GM12864 (cell line): ENCODE data around the gene PIH1D1.
A peak's percentile ranks its signal among the peaks of the same experiment; 100 is the strongest.

ENCODE experiments used
- DNase-seq: peaks from one replicate; pipeline ENCODE4 v3.0.0-alpha.2; 2011; ENCODE audit warnings: low read depth
- H3K4me3 ChIP-seq: 2 replicates; pipeline ENCODE4 v1.5.1; 2011; ENCODE audit warnings: mild to moderate bottlenecking, low read depth, low read length, control low read depth
- TF ChIP-seq, protein P1 (sequence below): IDR thresholded peaks from 2 replicates; pipeline ENCODE4 v1.5.1; 2011; ENCODE audit warnings: low read depth, mild to moderate bottlenecking, moderate library complexity, low read length, control low read depth, inconsistent platforms; ENCODE audit errors: missing control alignments

Gene PIH1D1

DNA sequence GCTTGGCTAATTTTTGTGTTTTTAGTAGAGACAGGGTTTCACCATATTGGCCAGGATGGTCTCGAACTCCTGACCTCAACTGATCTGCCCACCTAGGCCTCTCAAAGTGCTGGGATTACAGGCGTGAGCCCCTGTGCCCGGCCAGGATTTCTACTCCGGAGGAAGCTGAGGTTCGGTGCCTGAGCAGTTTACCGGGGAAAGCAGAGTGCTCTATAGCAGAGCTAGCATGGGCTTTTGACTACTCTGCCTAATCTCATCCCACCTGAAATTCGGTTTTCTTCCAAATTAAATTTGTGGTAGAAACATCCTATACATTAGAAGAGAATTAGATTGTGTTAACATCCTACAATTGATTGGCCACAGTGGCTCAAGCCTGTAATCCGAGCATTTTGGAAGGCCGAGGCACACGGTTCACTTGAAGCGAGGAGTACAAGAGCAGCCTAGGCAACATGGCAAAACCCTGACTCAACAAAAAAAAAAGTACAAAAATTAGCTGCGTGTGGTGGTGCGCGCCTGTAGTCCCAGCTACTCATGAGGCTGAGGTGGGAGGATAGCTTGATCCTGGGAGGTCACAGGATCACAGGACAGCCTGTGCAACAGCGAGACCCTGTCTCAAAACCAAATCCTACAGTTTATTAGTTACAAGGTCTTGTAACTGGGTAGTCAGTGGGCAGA lies 37.4 kb upstream of the PIH1D1 start:
- DNase-seq = no peak
- TF ChIP-seq, protein P1, sequence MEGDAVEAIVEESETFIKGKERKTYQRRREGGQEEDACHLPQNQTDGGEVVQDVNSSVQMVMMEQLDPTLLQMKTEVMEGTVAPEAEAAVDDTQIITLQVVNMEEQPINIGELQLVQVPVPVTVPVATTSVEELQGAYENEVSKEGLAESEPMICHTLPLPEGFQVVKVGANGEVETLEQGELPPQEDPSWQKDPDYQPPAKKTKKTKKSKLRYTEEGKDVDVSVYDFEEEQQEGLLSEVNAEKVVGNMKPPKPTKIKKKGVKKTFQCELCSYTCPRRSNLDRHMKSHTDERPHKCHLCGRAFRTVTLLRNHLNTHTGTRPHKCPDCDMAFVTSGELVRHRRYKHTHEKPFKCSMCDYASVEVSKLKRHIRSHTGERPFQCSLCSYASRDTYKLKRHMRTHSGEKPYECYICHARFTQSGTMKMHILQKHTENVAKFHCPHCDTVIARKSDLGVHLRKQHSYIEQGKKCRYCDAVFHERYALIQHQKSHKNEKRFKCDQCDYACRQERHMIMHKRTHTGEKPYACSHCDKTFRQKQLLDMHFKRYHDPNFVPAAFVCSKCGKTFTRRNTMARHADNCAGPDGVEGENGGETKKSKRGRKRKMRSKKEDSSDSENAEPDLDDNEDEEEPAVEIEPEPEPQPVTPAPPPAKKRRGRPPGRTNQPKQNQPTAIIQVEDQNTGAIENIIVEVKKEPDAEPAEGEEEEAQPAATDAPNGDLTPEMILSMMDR = no peak
- peak overlapping the region; percentile 95 for H3K4me3 ChIP-seq

DNA sequence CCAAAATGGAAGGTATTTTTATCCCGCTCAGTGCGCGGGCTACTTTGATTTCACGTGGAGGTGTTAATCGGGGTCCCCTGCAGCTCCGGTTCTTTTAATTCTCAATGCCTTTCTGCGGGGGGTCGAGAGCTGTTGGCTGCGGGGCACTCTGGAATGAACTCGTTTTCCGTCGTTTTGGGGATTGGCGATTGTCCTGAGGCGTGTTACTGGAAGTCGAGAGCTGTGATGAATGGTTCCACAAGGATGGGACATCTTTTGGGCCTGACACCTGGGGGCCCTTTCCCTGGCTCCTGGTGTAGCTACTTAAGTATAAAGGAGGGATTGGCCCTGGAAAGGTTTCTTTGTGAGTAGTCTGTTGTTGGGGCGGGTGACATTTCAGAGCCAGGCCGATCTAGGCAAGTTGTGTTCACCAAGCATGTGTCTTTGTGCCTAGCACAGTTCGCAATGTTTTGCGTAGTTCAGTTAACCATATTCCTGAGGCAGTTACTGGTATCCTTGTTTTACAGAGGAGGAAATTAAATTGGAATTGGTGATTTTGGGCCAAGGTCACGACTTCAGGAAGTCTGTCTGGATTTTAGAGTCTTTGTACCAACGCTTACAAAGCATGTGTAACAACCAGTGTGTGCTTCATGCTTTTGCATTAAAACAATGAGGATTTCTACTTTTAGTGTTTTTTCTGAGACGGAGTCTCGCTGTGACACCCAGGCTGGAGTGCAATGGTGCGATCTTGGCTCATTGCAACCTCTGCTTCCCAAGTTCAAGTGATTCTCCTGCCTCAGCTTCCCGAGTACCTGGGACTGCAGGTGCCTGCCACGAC lies 36.6 kb upstream of the PIH1D1 start:
- DNase-seq = no peak
- TF ChIP-seq, protein P1 = no peak

DNA sequence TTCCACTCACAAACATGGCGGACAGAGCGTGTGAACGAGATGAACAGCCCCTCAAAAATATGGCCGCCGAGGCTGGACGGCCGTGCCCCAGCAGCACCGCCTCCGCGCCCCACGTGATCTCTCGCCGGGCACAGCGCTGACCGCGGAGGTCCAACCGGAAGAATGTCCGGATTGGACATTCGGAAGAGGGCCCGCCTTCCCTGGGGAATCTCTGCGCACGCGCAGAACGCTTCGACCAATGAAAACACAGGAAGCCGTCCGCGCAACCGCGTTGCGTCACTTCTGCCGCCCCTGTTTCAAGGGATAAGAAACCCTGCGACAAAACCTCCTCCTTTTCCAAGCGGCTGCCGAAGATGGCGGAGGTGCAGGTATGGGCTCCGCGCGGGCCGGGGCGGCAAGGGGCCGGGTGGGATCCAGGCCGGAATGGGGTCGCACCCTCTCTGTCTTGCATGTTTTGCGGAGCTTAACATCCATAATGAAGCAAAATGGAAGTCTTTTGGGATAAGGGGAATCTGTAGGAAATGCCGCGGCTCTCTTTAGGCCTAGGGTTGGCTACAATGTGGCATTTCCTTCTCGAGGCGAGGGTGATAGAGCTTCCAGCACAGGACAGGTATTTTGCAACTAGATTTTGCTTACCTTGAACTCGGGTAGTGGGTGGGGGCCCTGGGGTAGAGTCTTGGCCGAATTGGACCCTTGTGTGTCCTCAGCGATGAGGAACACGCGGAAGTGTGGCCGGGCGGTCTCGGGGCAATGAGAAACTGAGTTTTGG lies 35.8 kb upstream of the PIH1D1 start, which contains the start of gene RPL13A:
Gene RPL13A (plus strand): TSS at position 332 of the 769 bp plus-strand sequence. CDS start 22 bp downstream, at position 354.
- peak within 1 kb of the TSS; percentile 95 for H3K4me3 ChIP-seq
- TF ChIP-seq, protein P1 = no peak
- DNase-seq = peak; percentile 98

More for the DNA sequence above, 36.6 kb upstream of the PIH1D1 start:
- H3K4me3 ChIP-seq = peak overlapping the region; percentile 95

DNA sequence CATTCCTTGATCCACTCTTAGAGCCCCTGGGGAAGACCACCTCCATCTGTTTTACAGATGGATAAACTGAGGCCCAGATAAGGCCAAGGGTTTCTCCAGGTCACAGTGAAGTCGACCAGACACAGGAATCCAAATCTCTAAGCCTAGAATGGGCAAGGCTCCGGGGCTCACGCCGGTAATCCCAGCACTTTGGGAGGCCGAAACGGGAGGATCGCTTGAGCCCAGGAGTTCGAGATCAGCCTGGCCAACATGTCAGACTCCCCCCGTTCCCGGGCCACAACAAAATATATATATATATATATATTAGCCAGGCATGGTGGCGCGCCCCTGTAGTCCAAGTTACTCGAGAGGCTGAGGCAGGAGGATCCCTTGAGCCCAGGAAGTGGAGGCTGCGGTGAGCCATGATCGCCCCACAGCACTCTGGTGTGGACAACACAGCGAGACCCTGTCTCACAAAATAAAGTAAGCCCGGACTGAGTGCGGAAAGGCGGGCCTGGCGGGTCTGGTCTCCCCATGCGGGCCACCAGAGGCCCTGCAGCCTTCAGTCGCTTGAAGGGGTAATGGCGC lies 35.2 kb upstream of the PIH1D1 start:
- TF ChIP-seq, protein P1 = no peak
- DNase-seq = no peak
- H3K4me3 ChIP-seq = peak overlapping the region; percentile 2

DNA sequence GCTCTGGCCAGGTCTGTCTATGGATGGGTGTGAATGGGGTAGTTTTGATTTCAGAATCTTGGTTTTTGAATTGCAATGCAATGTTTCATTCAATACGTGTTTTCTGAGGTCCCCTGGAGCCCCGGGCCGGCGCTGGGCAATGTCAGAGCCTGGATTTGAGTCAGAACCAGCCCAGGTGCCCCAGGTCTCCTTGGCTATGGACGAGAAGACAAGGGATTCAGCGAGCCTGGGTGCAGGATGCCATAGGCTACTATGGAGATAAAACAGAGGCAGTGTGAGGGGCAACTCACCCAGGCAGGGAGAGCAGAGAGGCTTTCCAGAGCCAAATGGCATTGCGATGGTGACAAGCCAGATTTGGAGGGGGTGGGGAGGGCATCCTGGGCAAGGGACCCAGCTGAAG lies 34.6 kb upstream of the PIH1D1 start:
- TF ChIP-seq, protein P1 = no peak
- no peak for DNase-seq
- H3K4me3 ChIP-seq = no peak overlapping the region

DNA sequence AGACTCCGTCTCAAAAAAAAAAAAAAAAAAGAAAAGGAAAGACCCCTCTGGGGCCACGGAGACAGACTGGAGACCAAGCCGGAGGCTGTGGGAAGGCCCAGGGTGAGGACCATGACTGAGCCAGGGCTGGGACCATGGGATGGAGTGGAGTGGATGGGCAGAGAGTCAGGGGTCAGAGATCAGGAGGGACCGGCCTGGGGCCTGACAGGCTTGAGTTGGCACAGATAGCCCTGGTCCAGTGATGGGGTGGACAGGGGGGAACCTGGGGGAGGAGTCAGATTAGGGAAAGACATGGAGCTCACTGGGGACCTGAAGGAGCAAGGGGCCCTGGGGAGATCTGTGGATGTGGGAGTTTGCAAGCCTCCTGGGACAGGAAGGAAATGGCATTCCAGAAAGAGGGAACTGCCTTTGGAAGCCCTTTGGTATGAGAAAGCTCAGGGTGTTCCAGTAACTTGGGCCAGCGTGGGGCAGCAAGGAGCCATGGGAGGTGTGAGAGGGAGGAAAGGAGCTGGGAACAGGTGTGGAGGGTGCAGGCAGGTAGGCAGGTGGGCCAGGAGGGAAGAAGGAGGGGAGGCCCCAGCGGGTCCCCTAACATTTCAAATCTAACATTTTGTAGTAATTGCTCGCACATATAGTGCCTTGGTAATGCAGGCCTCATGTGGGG lies 29.5 kb upstream of the PIH1D1 start:
- TF ChIP-seq, protein P1 = no peak

More for the DNA sequence above, 29.5 kb upstream of the PIH1D1 start:
- DNase-seq = no peak
- H3K4me3 ChIP-seq = no peak overlapping the region
